KBM-7 (cell line): ENCODE measurements around the gene NR5A1.

Experiments
- DNase-seq: peaks from one replicate; pipeline ENCODE4 v3.0.0-alpha.2; 2015
- in situ Hi-C: fragments of 300-500 bp; cut with MboI; formaldehyde crosslinking; loops from 2 replicates; pipeline ENCODE4 v1.14.3; 2020; ENCODE audit warnings: low sequenced_read_pairs, low pct_unique_long_range_greater_than_20kb, mixed read lengths

NR5A1 gene

DNA sequence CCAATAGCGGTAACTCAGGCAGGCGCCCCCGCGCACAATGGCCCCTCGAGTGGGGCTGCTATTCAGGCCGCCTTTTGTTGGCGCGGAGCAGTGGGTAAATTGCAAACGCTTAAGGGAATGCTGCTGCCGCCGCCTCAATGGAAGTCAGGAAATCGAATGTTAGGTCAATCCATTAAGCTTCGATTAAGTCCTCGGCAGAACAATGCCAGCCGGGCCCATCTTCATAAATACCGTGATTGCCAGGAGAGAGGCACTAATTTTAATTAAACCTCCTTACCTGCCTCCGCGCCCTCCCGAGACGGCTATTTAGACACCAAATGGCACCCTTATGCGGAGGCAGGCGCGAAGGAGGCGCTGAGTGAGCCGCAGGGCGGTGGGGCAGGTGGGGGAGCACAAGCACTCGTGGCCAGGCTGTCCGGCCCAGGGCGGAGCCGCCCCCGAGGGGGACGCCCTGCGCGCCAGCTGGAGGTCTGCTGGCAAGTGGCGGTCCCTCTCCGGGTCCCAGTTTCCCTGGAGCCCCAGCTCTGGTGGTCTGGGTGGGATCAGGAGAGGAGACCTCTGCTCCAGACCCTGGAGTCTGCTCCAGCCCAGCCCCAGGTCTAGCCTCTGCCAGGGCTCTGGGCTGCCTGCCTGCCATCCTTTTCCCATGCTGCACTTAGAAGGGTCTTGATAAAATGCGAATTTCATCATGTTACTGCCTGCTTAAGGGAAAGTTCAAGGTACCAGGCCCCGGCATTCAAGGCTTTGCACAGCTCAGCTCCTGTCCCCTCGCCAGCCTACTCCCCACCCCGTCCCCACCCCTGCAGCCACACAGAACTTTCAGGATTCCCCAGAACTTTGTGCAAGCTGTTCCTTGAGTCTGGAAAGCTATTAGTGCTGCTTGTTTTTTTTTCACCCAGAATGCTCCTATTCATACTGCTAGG is 19.7 kb downstream of the NR5A1 start:
- no peak for DNase-seq
- in situ Hi-C loops: no loop called here

DNA sequence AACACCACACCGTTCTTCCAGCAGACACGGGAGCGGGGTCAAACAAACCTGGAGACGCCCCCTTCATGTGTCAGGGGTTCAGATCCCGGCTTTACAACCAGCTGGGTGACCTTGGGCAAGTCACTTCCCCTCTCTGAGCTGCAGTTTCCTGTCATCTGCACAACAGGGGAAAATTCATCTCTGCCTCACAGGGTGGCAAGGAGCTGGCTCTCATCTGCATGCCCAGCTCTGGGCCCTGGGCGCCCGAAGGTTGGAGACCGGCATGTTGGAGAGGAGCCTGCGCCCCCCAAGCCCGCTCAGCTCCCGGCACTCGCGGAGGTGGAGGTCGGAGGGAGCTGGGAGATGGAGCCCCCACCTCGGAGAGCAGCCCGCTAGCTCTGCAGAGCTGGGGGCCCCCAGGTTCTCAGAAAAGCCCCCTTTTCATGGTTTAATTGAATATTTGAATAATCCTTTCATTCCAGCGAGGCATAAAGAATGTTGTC is 20.4 kb downstream of the NR5A1 start:
- no peak for DNase-seq
- in situ Hi-C loops: no loop called here

DNA sequence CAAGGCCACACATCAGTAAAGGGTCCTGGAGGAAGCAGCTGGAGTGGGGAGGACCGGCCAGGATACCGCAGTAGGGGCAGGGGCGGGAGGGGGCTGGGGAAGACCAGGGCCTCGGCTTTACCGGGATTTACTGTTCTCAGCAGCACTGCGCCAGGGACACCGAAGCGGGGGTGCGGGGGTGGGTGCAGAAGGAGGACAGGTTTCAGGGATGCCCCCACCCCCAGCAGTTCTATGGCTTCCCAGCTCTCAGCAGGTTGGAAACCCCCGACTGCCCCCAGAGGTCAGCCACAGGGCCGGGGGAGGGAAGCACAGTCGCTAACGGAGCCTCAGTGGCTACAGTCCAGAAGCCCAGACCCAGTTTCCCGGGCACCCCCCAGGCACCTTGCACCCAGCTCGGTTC is 21.3 kb downstream of the NR5A1 start:
- in situ Hi-C loops: no loop called here
- no peak for DNase-seq

DNA sequence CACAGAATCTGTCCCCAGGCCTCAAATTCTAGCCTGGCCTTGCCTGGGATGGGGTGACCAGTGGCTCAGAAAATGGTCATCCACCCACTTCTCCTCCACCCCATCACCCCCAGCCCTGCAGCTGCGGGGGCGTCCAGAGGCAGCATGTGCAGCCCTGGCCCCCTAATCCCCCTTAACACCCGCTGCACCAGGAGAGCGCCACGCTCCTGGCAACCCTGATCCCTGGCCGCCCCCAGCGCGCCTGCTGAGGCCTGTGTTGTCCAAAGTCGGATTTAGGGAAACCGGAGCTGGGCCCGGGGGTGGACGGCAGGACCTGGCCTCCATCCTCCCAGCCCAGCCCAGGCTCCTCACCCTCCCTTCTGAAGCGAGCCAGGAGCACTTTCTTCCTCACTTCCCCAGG is 22.0 kb downstream of the NR5A1 start:
- in situ Hi-C loops: no loop called here
- no peak for DNase-seq

DNA sequence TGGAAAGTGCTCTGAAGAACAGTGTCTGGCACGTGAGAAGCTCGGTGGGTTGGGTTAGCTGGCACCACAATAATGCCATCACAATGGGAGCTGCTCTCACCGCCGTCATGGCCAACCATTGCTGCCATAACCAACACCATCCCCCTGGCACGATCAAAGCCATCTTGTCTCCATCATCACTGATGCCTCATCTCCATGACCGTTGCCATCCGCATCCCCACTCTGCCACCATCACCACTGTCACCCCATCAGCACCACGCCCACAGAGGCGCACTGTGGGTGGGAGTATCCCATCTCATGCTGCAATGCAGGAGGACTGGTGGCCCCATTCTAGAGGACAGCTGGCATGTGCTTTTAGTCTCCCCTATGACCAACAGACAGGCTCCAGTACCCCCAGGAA is 23.7 kb downstream of the NR5A1 start:
- in situ Hi-C loops: no loop called here
- DNase-seq: no peak

DNA sequence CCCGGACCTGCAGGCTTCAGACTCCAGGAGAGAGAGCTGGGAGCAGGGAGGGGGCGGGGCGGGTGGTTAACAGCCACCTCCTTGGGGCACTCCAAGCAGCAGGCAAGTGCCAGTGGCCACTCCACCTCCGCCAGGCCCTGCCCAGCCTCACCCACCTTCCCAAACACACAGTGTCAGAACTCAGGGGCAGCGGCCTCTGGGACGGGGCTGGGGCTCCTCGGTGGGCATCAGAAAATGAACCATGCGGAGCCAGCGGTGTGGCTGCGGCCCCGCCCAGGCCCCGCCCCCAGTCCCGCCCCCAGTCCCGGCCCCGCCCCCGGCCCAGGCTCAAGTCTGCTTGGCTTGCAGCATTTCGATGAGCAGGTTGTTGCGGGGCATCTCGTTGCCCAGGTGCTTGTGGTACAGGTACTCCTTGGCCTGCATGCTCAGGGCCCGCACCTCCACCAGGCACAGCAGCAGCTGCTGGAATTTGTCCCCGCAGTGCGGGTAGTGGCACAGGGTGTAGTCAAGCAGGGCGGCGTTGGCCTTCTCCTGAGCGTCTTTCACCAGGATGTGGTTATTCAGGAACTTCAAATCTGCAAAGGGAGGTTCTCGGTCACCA is 24.7 kb downstream of the NR5A1 start:
- in situ Hi-C loops: no loop called here
- DNase-seq: no peak

DNA sequence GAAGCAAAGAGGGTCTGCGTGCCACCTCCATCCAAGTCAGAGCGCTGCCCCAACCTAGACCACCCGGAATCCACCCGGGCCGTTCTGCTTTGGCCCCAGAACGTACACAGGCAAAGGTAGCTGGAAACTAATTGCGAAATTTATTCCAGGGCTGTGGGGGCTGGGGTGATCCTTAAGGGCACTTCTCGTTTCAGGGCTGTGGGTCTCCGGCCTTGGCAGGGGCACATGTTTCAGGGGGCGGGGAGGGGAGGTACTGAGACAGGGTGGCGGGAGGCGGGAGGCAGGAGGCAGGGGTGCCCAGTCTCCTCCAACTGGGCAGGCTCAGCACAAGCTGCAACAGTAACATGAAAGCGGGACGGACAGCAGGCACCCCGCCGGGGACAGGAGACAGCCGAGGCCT is 26.1 kb downstream of the NR5A1 start:
- DNase-seq: no peak
- in situ Hi-C loops: no loop called here

DNA sequence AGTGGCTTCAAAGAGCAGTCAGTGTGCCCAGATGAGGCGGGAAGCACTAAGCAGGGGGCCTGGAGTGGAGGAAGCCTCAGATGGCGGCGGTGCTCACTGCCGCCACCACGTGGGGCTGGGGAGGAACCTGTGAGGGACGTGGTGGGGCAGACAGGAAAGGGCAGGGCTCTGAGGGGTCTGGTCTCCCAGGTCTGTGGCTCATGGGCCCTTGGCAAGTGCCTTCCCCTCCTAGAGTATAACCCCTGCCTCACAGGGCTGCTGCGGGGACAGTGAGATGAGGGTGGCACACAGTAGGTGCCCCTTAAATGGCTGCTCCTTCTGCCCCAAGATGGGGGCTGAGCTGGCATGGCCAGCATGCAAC is 26.6 kb downstream of the NR5A1 start:
- peak; percentile 53 for DNase-seq

DNA sequence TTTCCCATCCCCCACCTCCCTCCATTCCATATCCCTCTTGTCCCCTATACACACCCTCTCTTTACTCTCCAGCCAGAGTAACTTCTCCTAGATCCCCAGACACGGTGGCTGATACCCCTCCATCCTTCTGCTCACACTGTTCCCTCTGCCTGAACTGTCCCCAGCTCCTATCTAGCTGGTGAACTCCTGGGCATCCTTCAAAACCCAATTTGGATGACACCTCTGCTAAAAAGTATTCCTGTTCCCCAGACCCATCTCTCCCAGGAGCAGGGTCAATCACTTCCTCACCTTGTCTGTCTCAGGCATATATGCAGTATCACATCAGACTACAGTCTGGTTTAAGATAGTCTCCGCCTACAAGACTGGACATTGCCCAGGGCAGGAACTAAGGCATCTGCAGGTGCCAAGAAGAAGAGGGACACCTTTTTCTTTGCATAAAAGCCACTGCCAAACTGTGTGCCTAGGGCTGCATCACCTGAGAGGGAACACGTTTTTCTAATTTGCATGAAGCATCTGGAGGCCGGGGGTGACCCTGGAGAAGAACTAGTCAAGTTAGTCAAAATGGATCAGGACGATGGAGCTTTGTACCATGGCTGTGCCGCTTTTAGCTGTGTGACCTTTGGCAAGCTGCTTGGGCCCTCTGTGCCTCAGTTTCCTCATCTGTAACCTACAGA is 27.1 kb downstream of the NR5A1 start:
- no peak for DNase-seq
- in situ Hi-C loops: no loop called here

More for the DNA sequence above, 26.6 kb downstream of the NR5A1 start:
- in situ Hi-C loops: no loop called here

DNA sequence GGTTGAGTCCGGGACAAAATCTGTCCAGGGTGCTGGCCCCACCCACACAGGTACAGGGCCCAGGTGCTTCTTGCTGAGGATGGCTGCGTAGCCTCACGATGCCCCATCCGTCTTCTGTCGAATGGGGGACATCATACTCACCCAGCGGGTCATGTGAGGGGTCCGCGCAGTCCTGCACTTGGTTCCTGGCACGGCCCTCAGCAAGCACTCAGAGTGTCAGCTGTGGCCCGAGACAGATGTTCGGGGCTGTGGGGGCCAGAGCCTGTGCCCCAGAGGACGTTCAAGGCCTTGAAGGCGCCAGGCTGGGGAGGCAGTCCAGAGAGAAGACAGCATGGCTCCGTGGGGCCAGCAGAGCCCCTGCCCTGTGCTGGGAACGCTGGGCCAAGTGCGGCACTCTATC is 27.8 kb downstream of the NR5A1 start:
- DNase-seq: no peak
- in situ Hi-C loops: no loop called here

DNA sequence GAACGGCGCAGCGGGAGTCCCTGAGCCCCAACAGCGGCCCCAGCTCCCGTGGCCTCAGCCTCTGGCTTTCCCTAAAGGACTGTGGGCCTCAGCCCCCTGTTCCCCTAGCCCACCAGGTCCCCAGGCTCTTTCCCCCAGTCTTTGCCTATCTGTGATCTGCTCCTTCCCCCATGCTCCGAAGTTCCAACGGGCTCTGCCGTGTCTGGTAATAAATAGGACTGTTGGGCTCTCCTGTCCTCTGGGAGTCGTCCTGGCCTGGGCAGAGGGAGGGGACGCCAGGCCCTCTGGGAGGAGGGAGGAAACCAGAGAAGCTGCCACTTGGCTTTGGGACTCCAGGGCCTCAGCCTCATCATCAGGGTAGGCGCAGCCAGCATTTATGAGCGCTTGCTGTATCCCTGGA is 28.8 kb downstream of the NR5A1 start:
- in situ Hi-C loops: no loop called here
- no peak for DNase-seq

DNA sequence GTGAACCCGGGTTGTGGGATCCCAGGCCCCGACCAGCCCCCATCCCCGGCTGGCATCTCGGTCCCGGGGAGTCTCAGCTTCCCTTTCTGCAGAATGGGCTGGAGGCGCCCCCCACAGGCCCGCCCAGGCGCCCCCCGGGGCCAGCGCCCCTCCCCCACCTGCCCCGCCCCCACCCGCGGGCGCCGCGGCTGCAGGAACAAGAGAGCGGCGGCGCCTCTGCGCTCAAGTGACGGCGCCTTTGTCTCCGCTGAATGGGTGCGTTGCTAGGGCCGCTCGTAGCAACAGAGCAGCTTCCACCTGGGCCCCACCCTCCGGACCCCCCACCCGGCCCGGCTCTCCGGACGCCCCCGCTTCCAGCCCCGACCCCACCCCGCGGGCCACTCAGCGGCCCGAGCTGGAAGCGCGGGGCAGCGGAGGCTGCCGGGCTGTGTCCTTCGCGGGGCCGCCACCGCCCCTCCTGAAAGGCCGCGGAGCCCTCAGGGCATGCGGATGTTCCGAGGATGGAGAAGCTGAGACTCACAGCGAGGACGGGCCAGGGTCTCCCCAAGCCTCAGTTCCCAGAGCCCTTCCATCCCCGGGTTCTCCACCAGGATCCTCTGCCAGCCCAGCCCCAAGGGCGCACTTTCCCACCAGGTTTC is 29.4 kb downstream of the NR5A1 start:
- in situ Hi-C loops: no loop called here
- no peak for DNase-seq

DNA sequence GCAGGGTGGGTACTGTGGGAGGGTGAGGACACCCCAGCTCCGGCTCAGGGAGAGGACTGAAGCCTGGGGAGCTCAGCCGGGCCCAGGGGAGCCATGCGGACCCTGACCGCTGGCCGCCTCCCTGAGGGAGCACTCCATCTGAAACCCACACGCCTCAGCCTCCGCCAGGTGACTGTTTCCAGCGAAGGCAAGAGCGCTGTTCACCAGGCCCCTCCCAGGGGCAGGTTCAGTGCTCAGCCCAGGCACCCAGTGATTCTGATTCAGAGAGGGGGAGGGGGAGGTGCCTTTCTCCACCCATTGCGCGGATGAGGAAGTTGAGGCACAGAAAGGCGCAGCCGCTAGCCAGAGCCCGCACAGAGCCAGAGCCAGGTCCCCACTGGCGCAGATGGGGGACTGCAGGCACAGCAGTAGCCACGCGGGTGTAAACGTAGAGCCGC is 30.0 kb downstream of the NR5A1 start:
- in situ Hi-C loops: no loop called here
- peak; percentile 8 for DNase-seq

DNA sequence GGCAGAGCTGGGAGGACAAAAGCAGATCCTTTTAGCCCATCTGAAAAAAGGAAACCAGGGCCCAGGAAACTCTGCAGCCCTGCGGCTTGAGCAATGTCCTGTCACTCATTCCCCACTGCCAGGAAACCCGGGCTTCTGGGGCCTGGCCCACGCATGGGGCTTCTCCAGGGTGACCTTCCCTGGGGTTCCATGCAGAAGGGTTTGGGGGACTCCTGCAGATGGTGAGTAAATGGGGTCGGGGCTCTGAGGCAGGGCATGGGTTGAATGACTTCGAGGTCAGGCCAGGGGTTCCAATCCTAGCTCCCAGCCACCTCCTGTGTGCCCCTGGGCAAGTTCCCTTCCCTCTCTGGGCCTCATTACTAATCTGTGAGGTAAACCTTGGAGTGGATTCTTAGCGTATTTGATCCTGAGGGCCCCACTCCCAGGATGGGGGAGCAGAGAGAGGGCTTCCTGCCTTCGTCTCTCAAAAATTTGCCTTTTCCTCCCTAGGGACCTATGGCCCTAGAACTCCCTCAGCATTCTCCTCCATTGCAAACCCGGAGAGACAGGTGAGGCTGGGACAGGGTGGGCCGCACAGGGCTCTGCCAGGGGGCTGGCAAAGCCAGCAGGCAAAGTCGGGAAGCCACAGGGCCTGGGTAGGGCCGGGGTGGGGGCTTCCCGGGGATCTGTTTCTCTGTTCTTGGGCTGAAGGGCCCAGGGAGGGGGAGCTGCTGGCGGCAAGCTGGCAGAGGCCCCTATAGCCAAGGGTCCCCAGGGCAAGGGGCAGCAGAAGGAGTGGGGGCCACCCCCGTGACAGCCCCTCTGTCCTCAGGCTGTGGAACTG is 31.1 kb downstream of the NR5A1 start:
- in situ Hi-C loops: no loop called here
- DNase-seq: no peak

DNA sequence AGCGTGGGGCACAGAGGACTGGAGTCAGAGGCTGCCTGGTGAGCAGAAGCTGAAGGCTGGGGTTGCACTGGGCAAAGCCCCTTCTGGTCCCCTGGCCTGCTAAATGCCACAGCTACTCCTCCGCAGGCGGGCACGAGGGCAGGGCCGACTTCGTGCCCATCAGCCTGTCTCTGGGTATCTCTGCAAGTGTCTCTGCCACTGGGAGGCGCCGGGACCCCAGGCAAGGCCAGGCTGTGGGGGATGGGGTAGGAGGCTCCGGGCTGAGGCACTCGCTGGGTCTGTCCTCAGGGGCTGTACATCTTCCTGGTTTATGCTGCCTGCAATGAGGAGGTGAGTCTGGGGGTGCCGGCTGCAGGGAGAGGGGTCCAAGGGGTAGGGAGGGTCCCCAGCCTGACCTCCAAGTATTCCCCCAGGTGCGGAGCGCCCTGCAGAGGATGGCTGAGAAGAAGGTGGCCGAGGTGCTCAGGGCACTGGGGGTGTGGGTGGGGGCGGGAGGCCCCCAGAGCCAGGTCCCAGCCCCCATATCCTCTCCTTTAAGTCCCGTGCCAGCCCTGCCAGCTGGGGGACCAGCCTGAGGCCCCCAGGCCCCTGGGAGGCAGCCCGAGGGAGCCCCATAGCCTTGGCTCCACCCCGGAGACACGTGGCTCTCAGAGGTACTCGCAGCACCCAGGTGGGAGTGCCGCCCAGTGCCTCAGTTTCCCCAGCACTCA is 31.9 kb downstream of the NR5A1 start:
- DNase-seq: no peak
- in situ Hi-C loops: no loop called here

DNA sequence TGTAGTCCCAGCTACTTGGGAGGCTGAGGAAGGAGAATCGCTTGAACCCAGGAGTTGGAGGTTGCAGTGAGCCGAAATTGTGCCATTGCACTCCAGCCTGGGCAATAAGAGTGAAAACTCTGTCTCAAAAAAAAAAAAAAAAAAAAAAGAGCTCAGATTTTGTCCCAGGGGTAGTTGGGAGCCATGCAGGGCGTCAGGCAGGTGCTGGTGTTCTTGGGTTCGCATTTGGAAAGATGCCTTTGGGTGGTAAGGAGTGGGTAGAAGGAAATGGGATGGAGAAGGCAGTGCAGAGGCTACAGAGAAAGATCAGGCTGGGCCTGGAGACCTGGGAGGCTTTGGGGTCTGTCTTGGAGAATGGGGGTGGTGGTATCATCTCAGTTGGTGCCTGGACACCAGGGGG is 33.0 kb downstream of the NR5A1 start:
- in situ Hi-C loops: no loop called here
- no peak for DNase-seq

DNA sequence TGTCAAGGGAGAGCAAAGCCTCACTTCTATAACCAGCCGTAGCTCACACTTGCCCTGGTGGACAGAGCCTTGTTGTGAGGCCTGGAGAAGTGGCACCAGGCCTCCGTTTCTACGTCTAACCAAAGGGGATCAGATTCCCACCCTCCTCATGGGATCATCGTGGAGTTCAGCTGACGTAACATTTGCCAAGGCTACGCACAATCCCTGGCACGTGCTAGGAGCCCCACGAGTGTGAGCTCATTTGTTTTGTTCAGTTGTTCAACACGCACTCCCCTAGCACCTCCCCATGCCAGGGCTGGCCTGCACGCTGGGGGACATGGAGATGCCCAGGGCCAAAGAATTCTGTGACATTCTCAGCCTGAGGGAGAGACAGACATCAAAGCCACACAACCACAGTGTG is 33.9 kb downstream of the NR5A1 start:
- in situ Hi-C loops: no loop called here
- DNase-seq: no peak

DNA sequence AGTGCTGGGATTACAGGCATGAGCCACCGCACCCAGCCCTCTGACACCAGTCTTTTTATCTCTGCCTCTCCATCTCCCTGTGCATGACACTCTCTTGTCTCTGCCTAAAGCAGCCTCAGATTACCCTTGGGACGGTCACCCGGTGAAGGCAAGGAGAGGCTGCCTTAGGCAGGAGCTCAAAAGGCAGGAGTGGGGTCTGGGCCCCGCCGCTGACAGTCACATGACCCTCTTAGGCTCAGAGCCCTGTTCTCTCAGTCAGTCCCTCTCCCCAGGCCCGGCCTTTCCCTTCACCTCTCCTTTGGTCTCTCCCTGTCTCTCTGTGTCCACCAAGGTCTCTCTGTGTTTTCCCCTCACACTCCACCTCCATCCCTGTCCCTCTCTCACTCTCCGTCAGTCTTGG is 34.4 kb downstream of the NR5A1 start:
- DNase-seq: no peak
- in situ Hi-C loops: no loop called here
